ENCODE results near the gene ECT2L. TPM values are rescaled to one million over a fixed set of nuclear protein-coding genes. Genes with fewer than 3 reads are reported as not detected.

The ECT2L gene
- total RNA-seq, 1 experiment from 2014 or later, result not detected

- ChIA-PET POLR2A (no interaction called here), CTCF (no interaction called here), RAD21 (ENCODE audit: low non-redundant PET in 1 of 2, low total read pairs in 2 of 2, uncharacterized antibody in 2 of 2, unreplicated experiment in 2 of 2) (no interaction called here)
- H3K4me1 ChIP-seq (ENCODE audit: control insufficient read depth in 1 of 2, insufficient read depth in 2 of 2, low read length in 2 of 2), result no peaks in the 10 kb centered on the region
- no peak overlapping the region for H2AFZ ChIP-seq (ENCODE audit: low read depth, low read length, poor library complexity, severe bottlenecking)
- no peak overlapping the region for H3K27ac ChIP-seq (ENCODE audit: low read depth, low read length)
- no peaks in the 10 kb centered on the region for H3K9me2 ChIP-seq (ENCODE audit: insufficient read depth)
- intact Hi-C loops (cut with micrococcal nuclease), result no loop called here
- H3K79me2 ChIP-seq (ENCODE audit: insufficient read depth, low read length), result no peaks in the 10 kb centered on the region
- no peak overlapping the region for H3K4me3 ChIP-seq (replicated peaks in 1 of 2; ENCODE audit: low read depth in 1 of 2, low read length in 2 of 2)
- ATAC-seq (no peak), DNase-seq (ENCODE audit: low read depth, low spot score) (no peak)
- no peaks in the 10 kb centered on the region for H3K27me3 ChIP-seq (ENCODE audit: insufficient read depth, low read length)
- TF ChIP-seq CTCF (IDR thresholded peaks at IDR 0.05 in 2 of 3, conservative IDR thresholded peaks at IDR 0.05 in 1 of 3; ENCODE audit: borderline replicate concordance in 1 of 3, insufficient read depth in 1 of 3, low read depth in 2 of 3, low read length in 2 of 3) (no peak), ZNF274 (IDR thresholded peaks at IDR 0.05; ENCODE audit: low read depth, low read length) (no peak), SIN3A (IDR thresholded peaks at IDR 0.05; ENCODE audit: low read depth) (no peak), EZH2 (IDR thresholded peaks at IDR 0.05) (no peak), YY1 (IDR thresholded peaks at IDR 0.05; ENCODE audit: extremely low read depth, insufficient replicate concordance, low read depth, low read length) (no peak), TCF7L2 (IDR thresholded peaks at IDR 0.05; ENCODE audit: borderline replicate concordance, extremely low read depth, insufficient read depth, insufficient read length) (no peak), ELF1 (IDR thresholded peaks at IDR 0.05; ENCODE audit: borderline replicate concordance, low read depth) (no peak), RAD21 (IDR thresholded peaks at IDR 0.05; ENCODE audit: low read depth) (no peak), ZFX (IDR thresholded peaks at IDR 0.05) (no peak), SRF (IDR thresholded peaks at IDR 0.05; ENCODE audit: low read depth) (no peak), JUND (IDR thresholded peaks at IDR 0.05) (no peak), EZH2phosphoT487 (IDR thresholded peaks at IDR 0.05; ENCODE audit: borderline replicate concordance) (no peak), REST (IDR thresholded peaks at IDR 0.05; ENCODE audit: low read depth) (no peak), CBX3 (IDR thresholded peaks at IDR 0.05; ENCODE audit: low read depth) (no peak), POLR2AphosphoS5 (IDR thresholded peaks at IDR 0.05; ENCODE audit: low read depth, low read length) (no peak), POLR2A (IDR thresholded peaks at IDR 0.05; ENCODE audit: borderline replicate concordance, extremely low read depth, insufficient read depth, insufficient read length) (no peak)
- TF ChIP-seq, protein P1, sequence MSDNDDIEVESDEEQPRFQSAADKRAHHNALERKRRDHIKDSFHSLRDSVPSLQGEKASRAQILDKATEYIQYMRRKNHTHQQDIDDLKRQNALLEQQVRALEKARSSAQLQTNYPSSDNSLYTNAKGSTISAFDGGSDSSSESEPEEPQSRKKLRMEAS (IDR thresholded peaks at IDR 0.05), result no peak
- TF ChIP-seq, protein P2, sequence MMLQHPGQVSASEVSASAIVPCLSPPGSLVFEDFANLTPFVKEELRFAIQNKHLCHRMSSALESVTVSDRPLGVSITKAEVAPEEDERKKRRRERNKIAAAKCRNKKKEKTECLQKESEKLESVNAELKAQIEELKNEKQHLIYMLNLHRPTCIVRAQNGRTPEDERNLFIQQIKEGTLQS (IDR thresholded peaks at IDR 0.05), result no peak
- H3K9me3 ChIP-seq (ENCODE audit: control insufficient read depth in 1 of 2, insufficient read depth in 1 of 2, low read depth in 1 of 2, low read length in 2 of 2), result no peaks in the 10 kb centered on the region
- no peak overlapping the region for H3K4me2 ChIP-seq (ENCODE audit: low read length)
- no peaks in the 10 kb centered on the region for H3K36me3 ChIP-seq (ENCODE audit: control insufficient read depth in 1 of 2, insufficient read depth in 2 of 2, low read length in 2 of 2)
- no peak overlapping the region for H3K9ac ChIP-seq (ENCODE audit: low read length)
- BruUV-seq (replicated peaks), result no TSS peak
- H4K20me1 ChIP-seq (ENCODE audit: insufficient read depth), result no peaks in the 10 kb centered on the region
Observed at GRCh38 chr6:138864343-138864890, 68.5 kb downstream of the ECT2L start.
